ENCODE measurements around the gene SBF1.
"Not testable (repeated sequence)": the region's sequence is repeated elsewhere in the genome, so short reads cannot be mapped to it uniquely, and the experiment has no call there.

The SBF1 gene
- 288 to 648 (median 494) reads per million in 3 experiments for total RNA-seq

GRCh38 chr22:50474710-50475651 lies at the start of gene SBF1:
Gene SBF1 (minus strand): TSS chr22:50475035. CDS start chr22:50474840, 195 bp downstream.
- DNase-seq: peak; percentile 84

GRCh38 chr22:50523806-50524675 lies 49.2 kb upstream of the SBF1 start:
- no peak for DNase-seq

GRCh38 chr22:50523458-50523805 lies 48.6 kb upstream of the SBF1 start:
- DNase-seq: no peak

GRCh38 chr22:50522806-50523438 lies 48.1 kb upstream of the SBF1 start:
- DNase-seq: no peak

- no peak for DNase-seq
Observed at GRCh38 chr22:50522208-50522805, 47.5 kb upstream of the SBF1 start.

GRCh38 chr22:50521710-50522109 lies 46.9 kb upstream of the SBF1 start:
- DNase-seq: no peak

GRCh38 chr22:50520826-50521453 lies 46.1 kb upstream of the SBF1 start:
- no peak for DNase-seq

GRCh38 chr22:50520184-50520583 lies 45.3 kb upstream of the SBF1 start:
- not testable (repeated sequence) for DNase-seq

- DNase-seq: no peak
Observed at GRCh38 chr22:50519151-50519550, 44.3 kb upstream of the SBF1 start.

GRCh38 chr22:50518606-50519005 lies 43.8 kb upstream of the SBF1 start:
- DNase-seq: no peak

- DNase-seq: no peak
Observed at GRCh38 chr22:50517495-50518260, 42.8 kb upstream of the SBF1 start.

- no peak for DNase-seq
Observed at GRCh38 chr22:50516891-50517290, 42.1 kb upstream of the SBF1 start.

- DNase-seq: no peak
Observed at GRCh38 chr22:50516068-50516467, 41.2 kb upstream of the SBF1 start.

GRCh38 chr22:50513175-50513574 lies 38.3 kb upstream of the SBF1 start:
- DNase-seq: no peak

GRCh38 chr22:50508897-50509296 lies 34.1 kb upstream of the SBF1 start:
- DNase-seq: no peak

GRCh38 chr22:50507991-50508884 lies 33.4 kb upstream of the SBF1 start, which contains the start of gene NCAPH2:
Gene NCAPH2 (plus strand): TSS chr22:50508224. CDS start chr22:50508338, 114 bp downstream.
- DNase-seq: peak; percentile 95

GRCh38 chr22:50507421-50507990 lies 32.7 kb upstream of the SBF1 start, which contains the start of gene LMF2:
Gene LMF2 (minus strand): TSS chr22:50507702. CDS start chr22:50507675, 27 bp downstream.
- peak; percentile 88 for DNase-seq

GRCh38 chr22:50506611-50507420 lies 32.0 kb upstream of the SBF1 start:
- DNase-seq: no peak

Data from central memory CD4-positive, alpha-beta T cell (primary cell).